Tibial artery (tissue), 4 donors: Measurements from ENCODE around the gene TMEM204.

ENCODE experiments used
- DNase-seq, 2 donors: peaks; one replicate each; pipeline ENCODE4 v3.0.0-alpha.2; 2019
- H3K27ac ChIP-seq, 2 donors: fragments of 200-600 bp; sonication (generic) in 1 of 2; 1 replicate in 1 of 2; 2 replicates in 1 of 2; pipeline ENCODE4 v1.5.1; 2018 to 2019; ENCODE audit warnings: mild to moderate bottlenecking in 1 of 2
- H3K27me3 ChIP-seq, 2 donors: fragments of 200-600 bp; sonication (generic) in 1 of 2; one replicate each; pipeline versions ENCODE4 v1.5.1 to v1.6.0; 2016 to 2019
- H3K36me3 ChIP-seq, 3 donors: fragments of 200-600 bp; sonication (generic) in 2 of 3; one replicate each; pipeline ENCODE4 v1.5.1; 2016 to 2019; ENCODE audit warnings: mild to moderate bottlenecking in 2 of 3
- H3K4me1 ChIP-seq, 4 donors: fragments of 200-600 bp; sonication (generic) in 2 of 4; 1 replicate in 3 of 4; 2 replicates in 1 of 4; pipeline ENCODE4 v1.5.1; 2016 to 2019
- H3K4me3 ChIP-seq, 2 donors: fragments of 200-600 bp; sonication (generic) in 1 of 2; 1 replicate in 1 of 2; 2 replicates in 1 of 2; pipeline ENCODE4 v1.5.1; 2018 to 2019; ENCODE audit warnings: mild to moderate bottlenecking in 2 of 2
- H3K9me3 ChIP-seq, 3 donors: fragments of 200-600 bp; sonication (generic) in 1 of 3; one replicate each; pipeline ENCODE4 v1.5.1; 2016 to 2019
- intact Hi-C: fragments of 100-400 bp; cut with DNase I; formaldehyde crosslinking; loops from one replicate; pipeline ENCODE4 v1.15.0; 2023; ENCODE audit warnings: low total_unique reads
- TF ChIP-seq, protein P1 (sequence below), 2 experiments: fragments of 200-600 bp in 1 of 2; fragments of 450-650 bp in 1 of 2; IDR thresholded peaks; one replicate each; pipeline ENCODE4 v1.5.1; 2017 to 2019; ENCODE audit warnings: antibody characterized with exemption in 2 of 2, mild to moderate bottlenecking in 1 of 2, moderate library complexity in 1 of 2

TMEM204 gene

GRCh38 chr16:1557576-1557975 lies 24.1 kb downstream of the TMEM204 start:
- Histone ChIP-seq H3K36me3 (peaks cover 44 to 93% (median 86%) of the 10 kb centered on the region in 3 donors), H3K9me3 (no peaks in the 10 kb centered on the region), H3K4me1 (no peaks in the 10 kb centered on the region), H3K27me3 (no peaks in the 10 kb centered on the region), H3K27ac (no peak overlapping the region), H3K4me3 (no peak overlapping the region)
- intact Hi-C loops, result no loop called here
- TF ChIP-seq, protein P1, sequence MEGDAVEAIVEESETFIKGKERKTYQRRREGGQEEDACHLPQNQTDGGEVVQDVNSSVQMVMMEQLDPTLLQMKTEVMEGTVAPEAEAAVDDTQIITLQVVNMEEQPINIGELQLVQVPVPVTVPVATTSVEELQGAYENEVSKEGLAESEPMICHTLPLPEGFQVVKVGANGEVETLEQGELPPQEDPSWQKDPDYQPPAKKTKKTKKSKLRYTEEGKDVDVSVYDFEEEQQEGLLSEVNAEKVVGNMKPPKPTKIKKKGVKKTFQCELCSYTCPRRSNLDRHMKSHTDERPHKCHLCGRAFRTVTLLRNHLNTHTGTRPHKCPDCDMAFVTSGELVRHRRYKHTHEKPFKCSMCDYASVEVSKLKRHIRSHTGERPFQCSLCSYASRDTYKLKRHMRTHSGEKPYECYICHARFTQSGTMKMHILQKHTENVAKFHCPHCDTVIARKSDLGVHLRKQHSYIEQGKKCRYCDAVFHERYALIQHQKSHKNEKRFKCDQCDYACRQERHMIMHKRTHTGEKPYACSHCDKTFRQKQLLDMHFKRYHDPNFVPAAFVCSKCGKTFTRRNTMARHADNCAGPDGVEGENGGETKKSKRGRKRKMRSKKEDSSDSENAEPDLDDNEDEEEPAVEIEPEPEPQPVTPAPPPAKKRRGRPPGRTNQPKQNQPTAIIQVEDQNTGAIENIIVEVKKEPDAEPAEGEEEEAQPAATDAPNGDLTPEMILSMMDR (IDR thresholded peaks at IDR 0.05), result no peak
- DNase-seq, result no peak

DNA sequence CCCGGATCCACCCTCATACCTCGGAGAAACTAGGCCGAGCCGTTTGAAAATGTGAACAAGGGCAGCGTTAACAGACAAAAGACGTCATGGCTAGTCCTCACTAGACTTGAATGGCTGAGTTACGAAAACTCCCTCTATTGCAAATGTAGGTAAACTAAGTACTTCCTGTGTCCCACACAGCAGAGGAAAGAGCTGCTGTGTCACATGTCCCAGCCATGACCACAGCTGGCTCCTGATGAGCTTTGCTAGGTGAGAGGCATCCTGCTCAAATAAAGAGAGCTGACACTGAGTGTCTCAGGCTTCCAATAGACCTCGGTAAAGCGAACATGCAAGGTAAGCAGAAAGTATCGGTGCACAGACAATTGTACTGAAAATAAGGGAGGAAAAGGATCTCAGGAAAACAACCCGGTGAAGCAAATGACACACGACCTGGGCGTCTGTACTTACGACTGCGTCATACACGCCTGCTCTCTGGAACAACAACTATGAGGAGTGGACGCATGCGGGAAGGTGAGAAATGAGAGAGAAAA lies 26.0 kb downstream of the TMEM204 start:
- TF ChIP-seq, protein P1 (IDR thresholded peaks at IDR 0.05), result no peak
- Histone ChIP-seq H3K27ac (no peak overlapping the region), H3K4me3 (no peak overlapping the region), H3K36me3 (peaks cover 55 to 100% (median 83%) of the 10 kb centered on the region in 3 donors), H3K9me3 (no peaks in the 10 kb centered on the region), H3K27me3 (no peaks in the 10 kb centered on the region), H3K4me1 (no peaks in the 10 kb centered on the region)
- no peak for DNase-seq
- intact Hi-C loops, result no loop called here

DNA sequence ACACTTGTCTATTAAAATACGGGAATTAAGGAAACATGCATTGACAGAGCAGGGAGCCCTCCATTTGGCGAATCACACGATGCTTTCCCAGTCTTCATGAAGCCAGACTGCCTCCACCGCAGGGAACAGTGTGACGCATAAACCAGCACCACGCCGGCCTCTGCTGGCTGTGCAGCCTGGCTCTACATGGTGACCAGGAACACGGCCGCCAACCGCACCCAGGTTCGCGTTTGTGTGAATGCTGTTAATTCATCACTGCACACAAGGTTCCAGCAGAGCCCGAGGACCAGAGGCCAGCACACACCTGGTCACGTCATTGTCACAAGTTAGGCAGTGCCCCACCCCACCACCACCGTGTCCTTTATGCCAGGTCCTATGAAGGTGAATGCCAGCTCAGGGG lies 26.7 kb downstream of the TMEM204 start:
- H3K9me3 ChIP-seq, result no peaks in the 10 kb centered on the region
- H3K27ac ChIP-seq, result no peak overlapping the region
- H3K4me1 ChIP-seq, result no peaks in the 10 kb centered on the region
- no peak overlapping the region for H3K4me3 ChIP-seq
- intact Hi-C loops, result no loop called here
- TF ChIP-seq, protein P1 (IDR thresholded peaks at IDR 0.05), result no peak
- no peaks in the 10 kb centered on the region for H3K27me3 ChIP-seq
- DNase-seq, result no peak
- H3K36me3 ChIP-seq, result peaks cover 48 to 98% (median 77%) of the 10 kb centered on the region in 3 donors

GRCh38 chr16:1560866-1561265 lies 27.4 kb downstream of the TMEM204 start:
- Histone ChIP-seq H3K9me3 (no peaks in the 10 kb centered on the region), H3K4me1 (no peaks in the 10 kb centered on the region), H3K27me3 (no peaks in the 10 kb centered on the region), H3K27ac (no peak overlapping the region), H3K4me3 (no peak overlapping the region), H3K36me3 (peaks cover 41 to 98% (median 70%) of the 10 kb centered on the region in 3 donors)
- no peak for DNase-seq
- TF ChIP-seq, protein P1 (IDR thresholded peaks at IDR 0.05), result no peak
- intact Hi-C loops, result no loop called here

- Histone ChIP-seq H3K4me3 (no peak overlapping the region), H3K27ac (no peak overlapping the region), H3K4me1 (no peaks in the 10 kb centered on the region), H3K36me3 (peaks cover 37 to 98% (median 67%) of the 10 kb centered on the region in 3 donors), H3K27me3 (no peaks in the 10 kb centered on the region), H3K9me3 (no peaks in the 10 kb centered on the region)
- TF ChIP-seq, protein P1 (IDR thresholded peaks at IDR 0.05), result no peak
- DNase-seq, result no peak
- intact Hi-C loops, result no loop called here
These were observed 27.8 kb downstream of the TMEM204 start for GRCh38 chr16:1561266-1561665.

DNA sequence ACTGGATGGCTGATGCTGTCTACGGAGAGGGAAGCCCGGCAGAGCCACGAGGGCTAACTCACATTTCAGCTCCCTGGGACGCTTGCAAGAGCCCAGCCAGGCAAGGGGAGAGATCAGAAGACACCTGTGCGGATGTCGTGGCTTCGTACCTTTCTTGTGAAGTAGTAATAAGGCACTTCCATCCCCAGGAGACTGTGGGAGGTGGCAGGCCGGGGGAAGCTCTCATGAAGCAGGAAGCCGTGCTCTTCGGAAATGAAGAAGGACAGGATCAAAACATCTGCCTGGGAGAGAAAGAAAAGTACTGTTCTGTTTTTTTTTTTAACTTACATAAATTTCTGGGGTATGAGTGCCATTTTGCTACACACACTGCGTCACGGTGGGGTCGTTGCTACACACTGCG lies 28.4 kb downstream of the TMEM204 start:
- H3K4me1 ChIP-seq, result no peaks in the 10 kb centered on the region
- H3K27me3 ChIP-seq, result no peaks in the 10 kb centered on the region
- no peaks in the 10 kb centered on the region for H3K9me3 ChIP-seq
- H3K36me3 ChIP-seq, result peaks cover 33 to 96% (median 62%) of the 10 kb centered on the region in 3 donors
- no peak overlapping the region for H3K27ac ChIP-seq
- intact Hi-C loops, result no loop called here
- TF ChIP-seq, protein P1 (IDR thresholded peaks at IDR 0.05), result no peak
- H3K4me3 ChIP-seq, result no peak overlapping the region
- DNase-seq, result no peak
